GM18526 (cell line): ENCODE measurements around the gene PSMC3IP.

Source experiments
- POLR2A ChIP-seq: IDR thresholded peaks from 3 replicates; pipeline ENCODE4 v1.6.1; 2011; ENCODE audit not compliant: insufficient read length; ENCODE audit errors: extremely low read depth

The PSMC3IP gene

DNA sequence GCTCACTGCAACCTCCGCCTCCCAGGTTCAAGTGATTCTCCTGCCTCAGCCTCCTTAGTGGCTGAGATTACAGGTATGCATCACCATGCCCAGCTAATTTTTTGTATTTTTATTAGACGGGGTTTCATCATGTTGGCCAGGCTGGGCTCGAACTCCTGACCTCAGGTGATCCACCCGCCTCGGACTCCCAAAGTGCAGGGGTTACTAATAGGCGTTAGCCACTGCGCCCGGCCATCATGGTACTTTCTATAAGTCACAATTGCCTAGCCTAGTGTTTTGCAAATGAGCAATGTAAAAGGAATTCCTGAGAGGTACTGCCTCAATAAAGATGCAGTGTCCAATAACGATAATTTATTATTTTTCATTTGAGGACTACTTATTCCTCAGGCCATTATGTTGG, 13.9 kb upstream of the PSMC3IP start:
- no peak for TF ChIP-seq POLR2A

- TF ChIP-seq POLR2A = no peak
These were observed 13.4 kb upstream of the PSMC3IP start for GRCh38 chr17:42590886-42591285.

DNA sequence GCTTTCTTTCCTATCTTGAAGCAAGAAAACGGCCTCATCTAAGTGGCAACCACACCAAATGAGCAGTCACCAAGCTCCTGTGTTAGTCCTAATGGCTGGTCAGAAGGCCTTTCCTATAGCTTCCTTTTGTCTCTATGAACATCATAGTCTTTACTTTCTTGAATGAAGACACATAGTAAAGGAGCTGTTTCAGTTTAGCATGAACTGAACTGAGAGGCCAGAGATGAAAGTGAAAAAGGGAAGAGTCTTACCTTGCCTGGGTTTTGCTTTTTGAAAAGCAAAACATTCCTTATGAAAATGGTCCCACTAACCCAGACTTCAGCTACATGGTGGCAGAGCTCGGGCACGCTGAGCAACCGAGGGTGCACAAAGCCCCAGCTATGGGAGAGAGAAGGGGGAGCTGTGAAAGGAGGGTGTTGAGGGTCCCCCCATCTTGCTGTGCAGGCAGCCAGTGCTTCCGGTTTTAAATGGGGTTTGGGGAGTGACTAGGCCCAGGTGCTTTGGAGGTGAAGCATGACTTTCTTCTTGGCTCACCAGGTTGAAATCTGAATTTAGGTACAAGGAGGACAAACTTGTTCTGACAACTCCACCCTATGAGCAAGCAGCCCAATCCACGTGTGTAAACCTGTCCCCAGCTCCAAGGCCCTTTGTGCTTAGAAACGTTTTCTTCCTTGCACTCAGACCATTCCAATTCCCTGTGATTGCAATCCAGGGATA, 9.1 kb upstream of the PSMC3IP start:
- TF ChIP-seq POLR2A = no peak

DNA sequence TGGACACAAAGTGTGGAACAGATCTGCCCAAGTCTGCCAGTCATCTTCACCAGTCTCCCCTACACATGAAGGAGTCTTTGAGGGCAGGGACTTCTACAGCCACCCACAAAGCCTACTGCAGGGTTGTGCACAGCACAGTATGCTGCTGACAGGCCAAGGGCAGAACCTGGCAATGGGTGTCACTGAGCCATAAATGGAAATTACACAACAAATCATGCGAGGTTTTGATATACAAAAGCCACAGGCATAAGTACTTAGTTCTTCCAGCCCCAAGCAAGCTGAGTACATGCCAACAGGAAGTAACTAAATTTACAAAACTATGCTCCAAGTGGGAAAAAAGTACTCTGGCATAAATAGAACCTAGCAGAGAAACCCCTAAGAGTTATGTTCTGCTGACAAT, 7.8 kb upstream of the PSMC3IP start:
- no peak for TF ChIP-seq POLR2A

GRCh38 chr17:42584880-42585279, 7.4 kb upstream of the PSMC3IP start:
- no peak for TF ChIP-seq POLR2A

DNA sequence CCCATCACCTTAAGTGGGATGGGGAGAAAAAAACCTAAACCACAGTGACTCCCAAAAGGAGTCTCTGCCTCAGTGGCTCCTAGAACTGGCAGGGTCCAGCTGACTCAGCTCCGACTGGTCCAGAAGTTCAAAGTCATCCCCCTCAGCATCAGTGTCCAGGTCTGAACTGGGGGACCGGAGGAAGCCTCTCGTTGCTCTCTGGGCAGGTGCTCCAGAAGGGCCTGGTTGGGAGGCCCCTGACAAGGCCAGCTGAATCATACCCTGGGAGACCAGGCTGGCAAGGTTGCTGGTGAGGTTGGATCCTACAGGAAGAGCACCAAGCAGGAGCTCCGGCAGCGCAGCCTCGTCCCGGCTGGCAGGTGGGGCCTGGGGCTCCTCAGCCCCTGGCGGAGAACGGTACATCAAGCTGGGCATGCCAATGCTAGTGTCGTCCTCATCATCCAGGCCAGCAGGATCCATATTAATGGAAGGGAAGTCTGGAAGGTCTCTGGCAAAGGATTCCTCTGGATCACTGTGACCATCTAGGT, 4.3 kb upstream of the PSMC3IP start:
- no peak for TF ChIP-seq POLR2A

- TF ChIP-seq POLR2A = no peak
These were observed 2.4 kb upstream of the PSMC3IP start for GRCh38 chr17:42579794-42580551.

DNA sequence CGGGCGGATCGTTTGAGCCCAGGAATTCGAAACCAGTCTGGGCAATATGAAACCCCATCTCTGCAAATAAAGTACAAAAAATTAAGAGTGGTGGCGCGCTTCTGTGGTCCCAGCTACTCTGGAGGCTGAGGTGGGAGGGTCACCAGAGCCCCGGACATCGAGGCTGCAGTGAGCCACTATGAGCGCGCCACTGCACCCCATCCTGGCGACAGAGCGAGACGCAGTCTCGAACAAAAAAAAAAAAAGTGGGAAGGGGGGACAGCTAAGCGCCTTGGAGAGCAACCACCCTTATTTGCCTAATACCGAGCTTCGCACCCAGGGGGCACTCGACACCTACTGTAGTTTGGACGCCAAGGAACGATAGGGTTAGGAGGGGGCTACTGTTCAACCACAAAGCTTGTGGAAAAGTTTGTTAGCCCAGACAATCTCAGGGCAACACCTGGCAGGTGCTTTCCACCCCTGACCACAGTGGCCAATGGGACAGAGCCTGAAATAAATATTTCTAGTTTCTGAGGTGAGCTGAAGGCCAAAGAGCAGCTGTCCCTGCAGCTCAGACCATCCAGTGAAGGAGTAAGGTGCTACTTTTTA, 847 bp upstream of the PSMC3IP start:
- no peak for TF ChIP-seq POLR2A

GRCh38 chr17:42577140-42577531, 393 bp downstream of the PSMC3IP start:
- TF ChIP-seq POLR2A = no peak

GRCh38 chr17:42574463-42574862, 3.1 kb downstream of the PSMC3IP start:
- TF ChIP-seq POLR2A = no peak

DNA sequence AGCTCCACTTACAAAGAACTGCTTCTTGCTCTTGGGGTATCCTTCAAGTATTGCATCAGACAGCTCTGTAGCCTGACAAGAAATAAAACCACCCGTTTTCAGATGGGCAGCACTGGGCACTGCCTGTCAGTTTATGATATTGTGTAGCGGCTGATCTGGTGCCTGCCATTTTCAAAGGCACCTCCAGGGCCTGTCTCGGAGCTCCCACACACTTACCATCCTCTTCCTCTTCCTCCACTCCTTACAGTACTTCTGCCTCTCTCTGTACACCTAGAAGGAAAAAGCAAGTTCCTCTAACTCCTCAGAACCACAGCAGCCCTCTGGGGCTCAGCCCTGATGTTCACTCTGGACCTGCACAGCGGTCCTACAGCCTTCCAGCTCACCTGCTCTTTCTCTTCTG, 4.4 kb downstream of the PSMC3IP start:
- no peak for TF ChIP-seq POLR2A

DNA sequence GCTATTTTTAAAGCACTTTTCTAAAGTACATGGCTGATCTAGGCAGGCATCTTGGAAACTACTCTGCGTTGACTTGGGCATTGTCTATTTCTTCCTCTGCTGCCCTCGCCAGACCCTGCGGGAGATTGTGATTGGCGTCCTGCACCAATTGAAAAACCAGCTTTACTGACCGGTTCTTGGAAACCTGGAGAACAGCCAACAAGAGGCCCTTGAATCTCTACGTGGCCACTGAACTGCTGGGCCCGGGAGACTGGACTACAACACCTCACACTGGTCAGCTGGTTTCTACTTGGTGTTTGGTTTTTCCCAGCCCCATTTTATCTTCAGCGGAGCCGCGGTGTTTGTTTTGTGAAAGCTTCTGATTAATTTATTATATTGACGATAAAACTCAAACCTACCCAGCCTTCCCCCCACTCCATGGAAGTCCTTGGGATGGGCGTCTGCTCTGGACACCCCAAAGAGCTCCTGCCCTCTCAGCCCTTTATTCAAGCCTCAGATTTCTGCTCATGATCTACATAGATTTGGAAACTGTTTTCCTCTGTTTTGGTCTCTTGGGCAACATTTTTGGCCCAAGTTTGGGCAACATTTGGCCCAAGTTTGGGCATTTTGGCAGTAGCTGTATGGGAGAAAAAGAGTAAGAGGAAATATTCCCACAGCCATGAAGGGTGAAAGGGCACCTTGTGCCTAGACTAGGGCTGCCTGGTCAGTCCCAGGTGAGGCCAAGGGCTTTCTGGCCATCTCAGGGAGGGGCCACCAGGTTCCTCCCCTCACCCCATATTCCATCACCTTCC, 5.9 kb downstream of the PSMC3IP start:
- no peak for TF ChIP-seq POLR2A

DNA sequence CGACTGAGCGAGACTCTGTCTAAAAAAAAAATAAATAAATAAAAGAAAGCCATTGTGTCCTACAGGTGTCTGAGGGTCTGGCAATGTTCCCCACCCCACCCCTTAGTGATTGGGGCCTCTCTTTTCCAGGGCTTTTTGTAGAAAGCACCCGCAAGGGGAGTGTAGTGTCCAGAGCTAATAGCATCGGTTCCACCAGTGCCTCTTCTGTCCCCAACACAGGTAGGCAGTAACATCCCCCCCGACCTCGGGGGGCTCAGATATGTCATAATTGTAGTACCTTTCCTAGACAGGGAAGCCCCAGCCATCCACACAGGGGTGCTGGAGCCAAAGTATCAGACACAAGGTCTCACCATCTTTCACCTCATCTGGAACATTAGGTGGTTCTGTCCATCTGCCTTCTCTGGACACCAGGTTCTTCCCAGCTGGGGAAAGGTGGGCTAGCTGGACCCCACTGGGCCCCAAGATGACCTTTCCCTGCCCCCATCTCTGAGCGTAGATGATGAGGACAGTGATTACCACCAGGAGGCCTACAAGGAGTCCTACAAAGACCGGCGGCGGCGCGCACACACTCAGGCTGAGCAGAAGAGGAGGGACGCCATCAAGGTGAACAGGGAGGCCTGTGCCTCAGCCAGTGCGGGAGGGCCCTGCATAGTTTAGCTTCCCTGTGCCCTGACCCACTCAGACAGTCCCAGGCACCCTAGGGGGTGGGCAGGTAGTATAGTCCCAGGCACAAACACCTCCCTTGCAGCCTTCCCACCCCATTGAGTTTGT, 9.0 kb downstream of the PSMC3IP start:
- no peak for TF ChIP-seq POLR2A

- peak; percentile 73 for TF ChIP-seq POLR2A
These were observed 10.5 kb downstream of the PSMC3IP start, which contains the start of gene MLX for GRCh38 chr17:42566883-42567573. Gene MLX (plus strand): TSS chr17:42567100. CDS start chr17:42567125, 25 bp downstream.
